OCI-LY7 (cell line): Measurements from ENCODE around the gene SLC26A11.
"Not testable (repeated sequence)": the region's sequence is repeated elsewhere in the genome, so short reads cannot be mapped to it uniquely, and the experiment has no call there.

Experiments used
- CTCF ChIP-seq: fragments of 200-600 bp; sonication (generic); conservative IDR thresholded peaks from 2 replicates; pipeline ENCODE4 v1.5.1; 2014; ENCODE audit warnings: mild to moderate bottlenecking, antibody characterized with exemption, low read length, moderate library complexity, mixed read lengths
- EZH2phosphoT487 ChIP-seq: fragments of 200-600 bp; sonication (generic); IDR thresholded peaks from 2 replicates; pipeline ENCODE4 v1.6.1; 2018; ENCODE audit warnings: low read depth, borderline replicate concordance, mild to moderate bottlenecking, mixed run types, antibody characterized with exemption, low read length, moderate library complexity, mixed read lengths

- TF ChIP-seq CTCF, EZH2phosphoT487: not testable (repeated sequence)
These were observed 79.3 kb downstream of the SLC26A11 start for GRCh38 chr17:80299350-80300100.
